ENCODE results near the gene JSRP1.

The JSRP1 gene

DNA sequence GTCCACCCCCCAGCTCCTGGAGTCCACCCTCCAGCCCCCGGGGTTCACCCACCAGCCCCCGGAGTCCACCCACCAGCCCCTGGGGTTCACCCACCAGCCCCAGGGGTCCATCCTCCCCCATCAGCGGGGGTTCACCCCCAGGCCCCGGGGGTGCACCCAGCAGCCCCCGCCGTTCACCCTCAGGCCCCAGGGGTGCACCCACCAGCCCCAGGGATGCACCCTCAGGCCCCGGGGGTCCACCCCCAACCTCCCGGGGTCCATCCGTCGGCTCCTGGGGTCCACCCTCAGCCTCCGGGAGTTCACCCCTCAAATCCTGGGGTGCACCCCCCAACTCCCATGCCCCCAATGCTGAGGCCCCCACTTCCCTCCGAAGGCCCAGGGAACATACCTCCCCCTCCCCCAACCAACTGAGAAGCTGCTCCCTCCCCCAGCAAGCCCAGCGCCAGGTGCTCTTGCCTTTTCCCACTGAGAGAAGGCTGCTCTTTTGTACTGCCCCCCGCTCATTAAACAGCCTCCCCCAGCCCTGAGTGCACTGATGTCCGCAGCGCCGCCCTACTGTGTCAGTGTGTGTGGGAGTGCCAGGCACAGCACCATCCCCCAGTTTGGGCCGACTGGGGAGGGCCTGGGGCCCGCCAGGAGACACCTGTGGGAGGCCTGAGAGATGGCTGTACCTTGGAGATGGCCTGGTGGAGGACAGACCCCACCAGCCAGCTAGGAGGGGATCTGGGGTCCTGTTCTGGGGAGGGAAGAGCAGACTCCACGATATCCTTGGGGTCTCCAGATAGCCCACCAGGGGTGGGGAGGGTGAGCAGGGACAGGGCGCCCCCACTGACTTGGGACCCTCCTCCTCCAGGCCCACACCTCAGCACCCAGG is 7.8 kb downstream of the JSRP1 start:
- Histone ChIP-seq H3K27me3 (ENCODE audit: insufficient read depth, poor library complexity, severe bottlenecking) (peaks cover 33% of the 10 kb centered on the region), H3K4me1 (ENCODE audit: insufficient read depth, poor library complexity, severe bottlenecking) (no peaks in the 10 kb centered on the region), H3K9me3 (ENCODE audit: severe bottlenecking) (no peaks in the 10 kb centered on the region), H3K36me3 (ENCODE audit: low read depth) (peaks cover 42% of the 10 kb centered on the region), H3K4me3 (ENCODE audit: severe bottlenecking) (no peak overlapping the region), H3K27ac (ENCODE audit: poor library complexity, severe bottlenecking) (no peak overlapping the region)
- TF ChIP-seq, protein P1, sequence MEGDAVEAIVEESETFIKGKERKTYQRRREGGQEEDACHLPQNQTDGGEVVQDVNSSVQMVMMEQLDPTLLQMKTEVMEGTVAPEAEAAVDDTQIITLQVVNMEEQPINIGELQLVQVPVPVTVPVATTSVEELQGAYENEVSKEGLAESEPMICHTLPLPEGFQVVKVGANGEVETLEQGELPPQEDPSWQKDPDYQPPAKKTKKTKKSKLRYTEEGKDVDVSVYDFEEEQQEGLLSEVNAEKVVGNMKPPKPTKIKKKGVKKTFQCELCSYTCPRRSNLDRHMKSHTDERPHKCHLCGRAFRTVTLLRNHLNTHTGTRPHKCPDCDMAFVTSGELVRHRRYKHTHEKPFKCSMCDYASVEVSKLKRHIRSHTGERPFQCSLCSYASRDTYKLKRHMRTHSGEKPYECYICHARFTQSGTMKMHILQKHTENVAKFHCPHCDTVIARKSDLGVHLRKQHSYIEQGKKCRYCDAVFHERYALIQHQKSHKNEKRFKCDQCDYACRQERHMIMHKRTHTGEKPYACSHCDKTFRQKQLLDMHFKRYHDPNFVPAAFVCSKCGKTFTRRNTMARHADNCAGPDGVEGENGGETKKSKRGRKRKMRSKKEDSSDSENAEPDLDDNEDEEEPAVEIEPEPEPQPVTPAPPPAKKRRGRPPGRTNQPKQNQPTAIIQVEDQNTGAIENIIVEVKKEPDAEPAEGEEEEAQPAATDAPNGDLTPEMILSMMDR (IDR thresholded peaks at IDR 0.05; ENCODE audit: poor library complexity, severe bottlenecking): no peak
- DNase-seq (ENCODE audit: low spot score) (no peak), ATAC-seq (ENCODE audit: low read depth) (no peak)

DNA sequence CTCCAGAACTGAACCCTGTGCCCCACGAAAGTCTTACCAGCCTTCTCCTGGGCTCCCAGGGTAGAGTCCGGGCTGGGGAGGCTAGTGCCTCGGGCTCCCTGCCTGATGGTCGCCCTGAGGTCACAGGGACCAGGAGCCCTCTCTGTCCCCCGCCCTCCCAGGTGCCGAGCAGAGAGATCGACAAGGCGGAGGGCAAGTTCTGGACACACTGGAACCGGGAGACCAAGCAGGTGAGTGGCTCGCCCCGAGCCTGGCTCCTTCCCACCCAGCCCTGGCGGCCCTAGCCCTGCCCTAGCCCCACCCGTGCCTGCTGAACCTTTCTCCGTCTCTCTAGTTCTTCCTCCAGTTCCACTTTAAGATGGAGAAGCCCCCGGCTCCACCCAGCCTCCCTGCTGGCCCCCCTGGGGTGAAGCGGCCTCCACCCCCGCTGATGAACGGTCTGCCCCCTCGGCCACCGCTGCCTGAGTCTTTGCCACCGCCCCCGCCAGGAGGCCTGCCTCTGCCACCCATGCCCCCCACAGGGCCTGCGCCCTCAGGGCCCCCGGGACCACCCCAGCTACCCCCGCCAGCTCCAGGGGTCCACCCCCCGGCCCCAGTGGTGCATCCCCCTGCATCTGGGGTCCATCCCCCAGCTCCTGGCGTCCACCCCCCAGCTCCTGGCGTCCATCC is 8.7 kb downstream of the JSRP1 start:
- ATAC-seq (ENCODE audit: low read depth) (no peak), DNase-seq (ENCODE audit: low spot score) (no peak)
- no peak overlapping the region for H3K4me3 ChIP-seq (ENCODE audit: severe bottlenecking)
- H3K27me3 ChIP-seq (ENCODE audit: insufficient read depth, poor library complexity, severe bottlenecking): peaks cover 25% of the 10 kb centered on the region
- no peaks in the 10 kb centered on the region for H3K4me1 ChIP-seq (ENCODE audit: insufficient read depth, poor library complexity, severe bottlenecking)
- H3K27ac ChIP-seq (ENCODE audit: poor library complexity, severe bottlenecking): no peak overlapping the region
- H3K36me3 ChIP-seq (ENCODE audit: low read depth): peaks cover 50% of the 10 kb centered on the region
- TF ChIP-seq, protein P1 (IDR thresholded peaks at IDR 0.05; ENCODE audit: poor library complexity, severe bottlenecking): no peak
- H3K9me3 ChIP-seq (ENCODE audit: severe bottlenecking): no peaks in the 10 kb centered on the region

DNA sequence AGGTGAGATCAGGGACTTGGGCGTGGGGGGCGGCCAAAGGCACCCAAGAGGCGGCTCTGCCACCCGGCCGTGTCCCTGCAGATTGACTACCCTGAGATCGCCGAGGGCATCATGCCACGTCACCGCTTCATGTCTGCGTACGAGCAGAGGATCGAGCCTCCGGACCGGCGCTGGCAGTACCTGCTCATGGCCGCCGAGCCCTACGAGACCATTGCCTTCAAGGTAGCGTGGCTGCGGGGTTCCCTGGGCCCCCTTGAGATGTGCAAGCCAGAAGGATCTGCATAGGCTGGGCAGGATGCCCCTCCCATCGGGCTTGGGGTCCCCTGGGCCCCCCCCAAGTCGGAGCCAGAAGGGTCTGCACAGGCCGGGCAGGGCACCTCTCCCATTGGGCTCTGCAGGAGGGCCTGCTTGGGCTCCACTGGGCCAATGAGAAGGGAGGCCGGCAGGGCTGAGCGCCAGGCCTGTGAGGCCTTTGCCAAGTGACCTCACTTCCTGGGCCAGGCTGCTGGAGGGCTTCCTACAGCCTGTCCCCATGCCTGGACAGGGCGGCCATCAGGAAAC is 9.3 kb downstream of the JSRP1 start:
- no peak overlapping the region for H3K27ac ChIP-seq (ENCODE audit: poor library complexity, severe bottlenecking)
- H3K36me3 ChIP-seq (ENCODE audit: low read depth): peaks cover 57% of the 10 kb centered on the region
- no peaks in the 10 kb centered on the region for H3K4me1 ChIP-seq (ENCODE audit: insufficient read depth, poor library complexity, severe bottlenecking)
- TF ChIP-seq, protein P1 (IDR thresholded peaks at IDR 0.05; ENCODE audit: poor library complexity, severe bottlenecking): no peak
- H3K4me3 ChIP-seq (ENCODE audit: severe bottlenecking): no peak overlapping the region
- ATAC-seq (ENCODE audit: low read depth) (peak; percentile 37; the same call in 2 of the 3 replicates), DNase-seq (ENCODE audit: low spot score) (peak; percentile 65)
- H3K9me3 ChIP-seq (ENCODE audit: severe bottlenecking): no peaks in the 10 kb centered on the region
- peaks cover 18% of the 10 kb centered on the region for H3K27me3 ChIP-seq (ENCODE audit: insufficient read depth, poor library complexity, severe bottlenecking)

GRCh38 chr19:2246014-2246620 is 10.1 kb downstream of the JSRP1 start:
- TF ChIP-seq, protein P1 (IDR thresholded peaks at IDR 0.05; ENCODE audit: poor library complexity, severe bottlenecking): no peak
- Histone ChIP-seq H3K4me3 (ENCODE audit: severe bottlenecking) (no peak overlapping the region), H3K4me1 (ENCODE audit: insufficient read depth, poor library complexity, severe bottlenecking) (no peaks in the 10 kb centered on the region), H3K27ac (ENCODE audit: poor library complexity, severe bottlenecking) (no peak overlapping the region), H3K36me3 (ENCODE audit: low read depth) (peaks cover 65% of the 10 kb centered on the region), H3K27me3 (ENCODE audit: insufficient read depth, poor library complexity, severe bottlenecking) (peaks cover 13% of the 10 kb centered on the region), H3K9me3 (ENCODE audit: severe bottlenecking) (no peaks in the 10 kb centered on the region)
- no peak for ATAC-seq (ENCODE audit: low read depth)
- DNase-seq (ENCODE audit: low spot score): no peak

Data from RWPE2 (cell line).